HT-29 (cell line): ENCODE data around the gene HIGD1B. TPM values are rescaled to one million over a fixed set of nuclear protein-coding genes. Genes with fewer than 3 reads are reported as not detected.
"Not testable (repeated sequence)": the region's sequence is repeated elsewhere in the genome, so short reads cannot be mapped to it uniquely, and the experiment has no call there.

Experiments
- DNase-seq: peaks from one replicate; pipeline ENCODE4 v3.0.0-alpha.2; 2015; ENCODE audit warnings: low spot score
- total RNA-seq: library from RNA; depleted of rRNA; stranded (reverse); fragments of >200 nt; shearing (Covaris generic); gene quantifications from 2 replicates; pipeline ENCODE4 v1.2.3, GENCODE V29; 2014; rRNA removed

HIGD1B gene
- not detected in 2 replicates for total RNA-seq

- no peak for DNase-seq
Observed at GRCh38 chr17:44847586-44847985, at the start of gene HIGD1B. TSS of gene HIGD1B (plus strand) at chr17:44847883. CDS start at chr17:44848153, 270 bp downstream.

DNA sequence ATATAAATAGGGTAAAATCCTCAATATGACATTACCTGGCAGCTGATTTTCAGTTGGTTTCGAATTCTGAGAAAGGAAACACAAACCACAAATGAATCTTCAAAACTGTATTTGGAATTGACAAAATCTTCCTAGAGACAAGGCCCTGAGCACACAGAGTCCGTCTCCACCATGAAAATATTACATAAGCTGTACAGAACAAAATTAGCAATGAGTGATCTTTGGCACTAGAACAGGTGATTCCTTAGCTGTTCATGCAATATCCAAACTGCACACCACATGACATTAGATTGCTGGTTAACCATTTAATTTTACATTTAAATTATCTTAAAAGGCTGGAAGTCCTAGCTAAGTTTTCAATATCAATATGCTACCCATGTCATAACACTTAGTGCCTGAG is 49.3 kb upstream of the HIGD1B start:
- DNase-seq, result no peak

- no peak for DNase-seq
Observed at GRCh38 chr17:44801880-44802279, 45.8 kb upstream of the HIGD1B start.

GRCh38 chr17:44804302-44805089 is 43.2 kb upstream of the HIGD1B start:
- no peak for DNase-seq

DNA sequence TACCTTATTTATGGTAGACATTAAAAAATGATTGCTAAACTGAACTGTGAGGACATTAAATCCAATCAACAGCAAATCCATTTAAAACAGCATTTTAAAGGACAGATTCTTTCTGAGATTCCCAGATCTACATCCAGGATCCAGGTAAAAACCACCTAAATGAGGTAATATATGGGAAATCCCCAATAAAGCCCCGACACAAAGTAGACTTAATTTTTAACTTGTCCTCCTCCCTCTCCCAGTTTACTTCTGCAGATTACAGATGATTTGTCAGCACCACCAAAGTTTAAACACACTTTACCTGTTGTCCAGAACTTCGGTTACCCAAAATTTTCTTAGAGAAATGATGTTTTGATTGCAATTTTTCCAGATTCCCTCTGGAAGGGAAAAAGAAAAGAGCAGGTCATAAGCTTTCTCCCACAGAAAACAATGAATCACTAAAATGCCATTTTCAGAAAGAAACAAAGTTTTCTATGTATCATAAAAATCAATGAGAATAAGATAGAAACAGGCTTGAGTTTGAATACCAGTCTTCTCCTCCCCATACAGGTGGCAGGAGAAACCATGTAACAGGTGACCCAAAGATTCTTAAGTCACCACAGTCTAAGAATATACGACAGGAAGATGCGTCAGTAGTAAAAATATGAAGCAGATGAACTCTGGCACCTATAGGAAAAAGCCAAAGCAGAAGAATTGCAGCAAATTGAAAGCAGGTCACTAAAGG is 40.4 kb upstream of the HIGD1B start:
- no peak for DNase-seq

DNA sequence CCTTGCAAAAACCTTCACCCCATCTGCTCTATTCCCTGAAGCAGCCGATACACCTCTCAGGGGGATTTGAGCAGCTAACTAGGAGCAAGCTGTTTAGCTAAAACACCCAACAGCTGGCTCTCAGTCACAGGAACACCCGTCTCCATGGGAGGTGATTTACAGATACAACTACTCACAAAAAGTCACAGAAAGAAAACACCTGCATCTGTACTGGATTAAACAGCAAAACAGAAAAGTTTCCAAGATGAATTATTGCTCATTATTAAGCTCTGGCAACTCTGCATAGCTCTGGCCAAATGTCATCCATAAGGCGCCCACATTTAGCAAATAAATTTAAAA is 39.9 kb upstream of the HIGD1B start:
- DNase-seq, result no peak

GRCh38 chr17:44808156-44808555 is 39.5 kb upstream of the HIGD1B start:
- no peak for DNase-seq

- not testable (repeated sequence) for DNase-seq
Observed at GRCh38 chr17:44808656-44809388, 38.9 kb upstream of the HIGD1B start.

DNA sequence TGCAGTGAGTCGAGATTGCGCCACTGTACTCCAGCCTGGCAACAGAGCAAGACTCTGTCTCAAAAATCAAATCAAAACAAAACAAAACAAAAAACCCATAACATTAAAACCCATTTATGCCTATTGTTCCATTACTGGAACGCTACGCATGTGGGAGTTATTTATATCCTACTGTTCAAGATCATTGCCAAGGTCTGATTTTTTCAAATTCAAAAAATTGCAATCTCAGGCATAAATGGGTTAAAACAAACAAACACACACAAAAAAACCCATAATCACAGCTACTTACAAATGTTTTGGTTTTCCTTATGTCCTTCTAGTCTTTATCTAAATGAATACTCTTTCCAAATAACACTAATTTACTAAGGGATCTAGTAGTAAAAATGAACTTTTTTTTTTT is 35.4 kb upstream of the HIGD1B start:
- no peak for DNase-seq

DNA sequence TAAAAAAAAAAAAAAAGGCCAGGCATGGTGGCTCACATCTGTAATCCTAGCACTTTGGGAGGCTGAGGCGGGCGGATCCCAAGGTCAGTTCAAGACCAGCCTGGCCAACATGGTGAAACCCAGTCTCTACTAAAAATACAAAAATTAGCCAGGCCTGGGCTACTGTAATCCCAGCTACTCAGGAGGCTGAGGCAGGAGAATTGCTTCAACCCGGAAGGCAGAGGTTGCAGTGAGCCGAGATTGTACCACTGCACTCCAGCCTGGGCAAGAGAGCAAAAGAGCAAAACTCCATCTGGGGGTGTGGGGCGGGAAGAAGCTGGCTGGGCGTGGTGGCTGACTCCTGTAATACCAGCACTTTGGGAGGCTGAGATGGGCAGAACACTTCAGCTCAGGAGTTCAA is 29.2 kb upstream of the HIGD1B start:
- not testable (repeated sequence) for DNase-seq

- peak; percentile 26 for DNase-seq
Observed at GRCh38 chr17:44820631-44821212, 27.0 kb upstream of the HIGD1B start.

GRCh38 chr17:44825236-44825635 is 22.4 kb upstream of the HIGD1B start:
- not testable (repeated sequence) for DNase-seq

DNA sequence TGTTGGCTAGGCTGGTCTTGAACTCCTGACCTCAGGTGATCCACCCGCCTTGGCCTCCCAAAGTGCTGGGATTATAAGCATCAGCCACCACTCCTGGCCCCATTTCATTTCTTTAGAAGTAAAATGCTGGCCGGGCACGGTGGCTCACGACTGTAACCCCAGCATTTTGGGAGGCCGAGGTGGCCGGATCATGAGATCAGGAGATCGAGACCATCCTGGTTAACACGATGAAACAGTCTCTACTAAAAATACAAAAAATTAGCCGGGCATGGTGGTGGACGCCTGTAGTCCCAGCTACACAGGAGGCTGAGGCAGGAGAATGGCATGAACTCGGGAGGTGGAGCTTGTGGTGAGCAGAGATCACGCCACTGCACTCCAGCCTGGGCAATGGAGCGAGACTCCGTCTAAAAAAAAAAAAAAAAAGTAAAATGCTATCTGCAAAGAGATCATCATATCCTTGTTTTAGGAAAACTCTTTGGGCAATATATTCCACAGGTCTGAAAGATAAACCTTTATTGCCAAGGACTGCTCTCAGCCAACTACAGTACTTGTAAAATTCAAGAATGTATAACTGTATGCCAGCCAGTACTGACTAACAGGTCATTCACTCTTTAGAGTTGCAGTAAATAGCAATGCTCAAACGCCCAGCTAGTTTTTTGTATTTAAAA is 21.4 kb upstream of the HIGD1B start:
- DNase-seq, result no peak

DNA sequence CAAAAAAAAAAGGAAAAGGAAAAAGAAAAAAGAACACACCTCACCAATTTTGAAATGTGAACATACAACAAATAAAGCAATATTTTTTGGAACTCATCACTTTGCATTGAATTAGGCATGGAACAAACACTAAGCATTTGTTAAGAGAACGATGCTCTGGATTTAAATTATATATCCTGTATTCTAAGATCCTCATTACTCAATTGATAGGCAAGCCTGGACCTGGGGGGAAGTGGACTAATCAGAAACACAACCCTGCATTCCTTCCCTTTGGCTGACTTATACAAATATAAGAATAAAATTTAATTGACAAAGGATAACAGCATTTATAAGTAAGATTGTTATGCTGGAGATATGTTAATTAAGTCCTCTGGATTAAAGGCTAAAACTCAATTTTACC is 19.8 kb upstream of the HIGD1B start:
- DNase-seq, result no peak

DNA sequence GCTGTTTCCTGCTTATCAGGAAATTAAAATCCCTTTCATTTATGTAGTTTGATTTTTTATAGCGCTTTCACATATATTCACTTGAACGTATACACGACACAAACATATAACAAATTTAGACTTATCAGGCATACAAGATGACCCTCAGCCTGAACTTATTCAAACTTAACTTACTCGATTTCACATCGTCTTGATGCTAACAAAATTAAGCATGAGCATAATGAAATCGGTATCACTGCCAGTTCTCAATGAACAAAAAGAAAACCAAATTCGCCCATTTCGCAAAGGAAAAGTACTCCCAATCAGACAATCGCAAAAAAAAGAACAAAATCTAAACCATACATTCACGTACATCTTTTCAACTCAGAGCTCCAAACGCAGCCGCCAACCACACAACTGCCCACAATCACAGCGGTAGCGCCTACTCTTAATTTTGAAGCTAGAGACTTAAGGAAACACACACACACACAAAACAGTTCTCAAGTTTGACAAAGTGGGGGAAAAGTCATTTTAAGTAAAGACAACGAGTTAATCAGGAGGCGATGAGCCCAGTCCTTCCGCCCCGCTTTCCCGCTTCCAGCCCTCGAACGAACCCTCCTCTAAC is 18.7 kb upstream of the HIGD1B start:
- no peak for DNase-seq

DNA sequence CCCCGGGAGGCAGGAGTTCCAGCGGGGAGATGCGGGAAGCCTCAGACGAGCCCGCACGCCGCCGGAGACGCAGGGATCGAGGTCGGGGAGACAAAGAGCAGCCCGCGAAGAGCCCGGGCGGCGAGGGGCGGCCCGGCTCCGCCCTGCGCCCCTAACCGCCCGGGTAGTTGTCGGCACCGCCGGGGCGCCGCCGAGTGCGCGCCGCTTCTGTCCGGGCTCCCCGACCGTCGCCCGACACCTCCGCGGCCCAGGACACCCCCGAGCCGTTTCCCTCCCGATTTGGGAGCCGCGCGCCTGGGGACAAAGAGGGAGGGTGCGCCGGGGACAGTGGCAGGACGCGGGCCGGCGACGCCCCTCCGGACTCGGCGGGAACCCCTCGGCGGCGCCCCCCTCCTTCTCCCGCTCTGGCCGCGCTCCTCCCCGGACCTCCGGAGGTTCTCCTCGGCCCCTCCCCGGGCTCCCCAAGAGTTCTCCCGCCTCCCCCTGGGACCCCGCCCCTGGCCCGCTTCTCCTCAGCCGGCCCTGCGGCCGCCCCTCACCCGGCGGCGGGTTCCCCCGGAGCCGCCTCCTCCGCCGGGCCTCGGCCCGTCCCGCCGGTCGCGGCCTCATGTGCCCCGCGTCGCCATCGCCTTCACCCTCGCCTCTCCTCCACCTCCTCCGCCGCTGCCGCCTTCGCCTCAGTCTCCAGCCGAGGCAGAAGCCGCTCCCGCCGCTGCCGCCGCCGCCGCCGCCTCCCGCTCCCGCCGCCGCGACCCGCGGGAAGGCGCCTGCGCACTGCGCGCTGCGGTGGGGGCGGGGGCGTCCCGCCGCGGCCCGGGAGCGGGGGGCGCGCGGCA is 17.9 kb upstream of the HIGD1B start, which contains the start of gene GJC1:
Gene GJC1 (minus strand): TSS at position 765 of the 836 bp plus-strand sequence. CDS start 24,470 bp downstream, outside the sequence.
- DNase-seq, result no peak

DNA sequence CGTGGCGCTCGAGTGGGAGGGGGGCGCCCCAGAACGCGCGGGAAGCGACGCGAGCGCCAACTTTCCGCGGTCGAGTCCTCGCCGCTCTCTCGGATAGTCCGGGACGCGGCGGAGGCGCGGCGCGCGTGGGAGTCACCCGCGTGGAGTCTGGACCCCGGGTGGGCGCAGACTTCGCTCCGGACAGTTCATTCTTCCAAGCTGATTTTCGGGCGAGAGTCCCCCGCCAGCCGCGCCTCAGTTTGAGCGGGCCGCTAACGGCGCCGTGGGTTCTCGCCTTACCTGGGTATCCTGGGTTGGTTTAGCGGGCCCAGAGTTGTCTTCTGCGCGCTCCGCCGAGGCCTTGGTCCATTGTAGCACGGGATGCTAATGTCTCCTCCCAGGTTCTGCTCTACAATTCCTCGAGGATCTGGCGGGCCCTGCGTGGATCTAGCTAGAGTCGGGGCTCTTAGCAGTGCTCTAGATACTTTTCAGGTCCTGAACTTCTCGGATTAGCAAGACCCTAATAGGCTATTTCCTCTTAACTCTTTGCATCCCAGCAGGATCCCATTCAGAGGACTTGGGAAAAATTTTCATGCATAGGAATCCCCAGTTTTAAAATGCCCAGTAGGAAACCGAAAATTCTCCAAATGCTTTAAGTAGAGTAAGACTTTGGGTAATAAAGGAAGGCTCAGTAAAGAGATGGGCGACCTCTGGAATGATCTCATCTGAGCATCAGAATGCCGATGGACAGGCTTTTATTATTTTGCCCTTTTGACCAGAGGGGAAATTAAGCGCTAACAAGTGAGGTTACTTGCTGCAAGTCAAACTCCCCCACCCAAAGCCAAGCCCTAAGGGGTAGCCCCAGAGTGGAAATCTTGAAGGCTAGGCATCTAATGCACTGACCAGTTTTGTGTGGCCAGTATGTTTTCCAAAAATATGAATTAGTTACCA is 17.1 kb upstream of the HIGD1B start:
- no peak for DNase-seq

GRCh38 chr17:44831371-44831770 is 16.3 kb upstream of the HIGD1B start:
- DNase-seq, result no peak

DNA sequence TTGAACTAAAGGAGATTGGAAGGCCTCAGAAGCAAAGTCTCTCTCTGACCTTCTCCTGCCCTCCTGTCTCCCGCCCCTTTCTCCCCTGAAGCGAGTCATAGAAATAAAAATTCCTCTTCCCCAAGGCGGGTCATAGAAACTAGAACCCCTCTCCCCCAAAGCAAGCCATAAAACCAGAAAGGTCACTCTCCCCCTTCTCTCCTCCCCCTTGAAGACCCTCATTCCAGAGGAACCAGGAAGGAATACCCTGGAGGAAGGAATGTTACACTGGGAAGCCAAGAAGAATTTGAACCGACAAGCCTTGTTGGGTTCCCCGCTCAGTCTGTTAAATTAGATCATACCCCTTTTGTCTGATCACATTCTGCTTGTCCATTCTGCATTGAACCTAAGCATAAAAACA is 14.9 kb upstream of the HIGD1B start:
- no peak for DNase-seq
